ENCODE results near the gene TSPAN9. TPM values are rescaled to one million over a fixed set of nuclear protein-coding genes. Genes with fewer than 3 reads are reported as not detected.

The TSPAN9 gene
- total RNA-seq, 1 experiment from 2014 or later, result 13.2 TPM

GRCh38 chr12:3203713-3204112, 126.5 kb downstream of the TSPAN9 start:
- Histone ChIP-seq H3K4me1 (ENCODE audit: control insufficient read depth in 1 of 2, insufficient read depth in 2 of 2, low read length in 2 of 2) (peaks cover 0 to 16% of the 10 kb centered on the region in 2 experiments; a peak in 2 of 4 replicates), H3K79me2 (ENCODE audit: insufficient read depth, low read length) (no peaks in the 10 kb centered on the region), H4K20me1 (ENCODE audit: insufficient read depth) (no peaks in the 10 kb centered on the region), H2AFZ (ENCODE audit: low read depth, low read length, poor library complexity, severe bottlenecking) (no peak overlapping the region), H3K4me3 (replicated peaks in 1 of 2; ENCODE audit: low read depth in 1 of 2, low read length in 2 of 2) (no peak overlapping the region), H3K27ac (ENCODE audit: low read depth, low read length) (no peak overlapping the region), H3K4me2 (ENCODE audit: low read length) (no peak overlapping the region), H3K36me3 (ENCODE audit: control insufficient read depth in 1 of 2, insufficient read depth in 2 of 2, low read length in 2 of 2) (no peaks in the 10 kb centered on the region), H3K9ac (ENCODE audit: low read length) (no peak overlapping the region), H3K9me2 (ENCODE audit: insufficient read depth) (no peaks in the 10 kb centered on the region), H3K27me3 (ENCODE audit: insufficient read depth, low read length) (no peaks in the 10 kb centered on the region), H3K9me3 (ENCODE audit: control insufficient read depth in 1 of 2, insufficient read depth in 1 of 2, low read depth in 1 of 2, low read length in 2 of 2) (no peaks in the 10 kb centered on the region)
- ChIA-PET RAD21 (ENCODE audit: low non-redundant PET in 1 of 2, low total read pairs in 2 of 2, uncharacterized antibody in 2 of 2, unreplicated experiment in 2 of 2) (no interaction called here), CTCF (interaction anchor here (1.2 to 1.4 kb wide), 3 partner anchors 10 to 68 kb away, joined by 3 to 6 read pairs (median 3); no protein-coding TSS in a partner anchor), POLR2A (no interaction called here)
- BruUV-seq (replicated peaks), result no TSS peak
- DNase-seq (ENCODE audit: low read depth, low spot score) (no peak), ATAC-seq (no peak)
- TF ChIP-seq EGR1 (IDR thresholded peaks at IDR 0.05; ENCODE audit: low read depth) (no peak), SP1 (IDR thresholded peaks at IDR 0.05; ENCODE audit: low read depth) (no peak), EZH2 (IDR thresholded peaks at IDR 0.05) (no peak), CTCF (IDR thresholded peaks at IDR 0.05 in 2 of 3, conservative IDR thresholded peaks at IDR 0.05 in 1 of 3; ENCODE audit: borderline replicate concordance in 1 of 3, insufficient read depth in 1 of 3, low read depth in 2 of 3, low read length in 2 of 3) (no peak), CEBPB (IDR thresholded peaks at IDR 0.05; ENCODE audit: low read depth) (no peak)
- intact Hi-C loops (cut with micrococcal nuclease), result loop anchor here (1.0 to 5.0 kb wide), 3 partner anchors 68 to 130 kb away; no protein-coding TSS in a partner anchor

GRCh38 chr12:3204143-3204542, 127.0 kb downstream of the TSPAN9 start:
- H3K27me3 ChIP-seq (ENCODE audit: insufficient read depth, low read length), result no peaks in the 10 kb centered on the region
- H3K9me2 ChIP-seq (ENCODE audit: insufficient read depth), result no peaks in the 10 kb centered on the region
- peak; percentile 7 for DNase-seq (ENCODE audit: low read depth, low spot score)
- no peaks in the 10 kb centered on the region for H4K20me1 ChIP-seq (ENCODE audit: insufficient read depth)
- intact Hi-C loops (cut with micrococcal nuclease), result loop anchor here (5.0 kb wide), 1 partner anchor 73 kb away; no protein-coding TSS in a partner anchor
- peak; percentile 82 for ATAC-seq
- H2AFZ ChIP-seq (ENCODE audit: low read depth, low read length, poor library complexity, severe bottlenecking), result no peak overlapping the region
- TF ChIP-seq ATF3 (IDR thresholded peaks at IDR 0.05) (no peak), CTCF (IDR thresholded peaks at IDR 0.05 in 2 of 3, conservative IDR thresholded peaks at IDR 0.05 in 1 of 3; ENCODE audit: borderline replicate concordance in 1 of 3, insufficient read depth in 1 of 3, low read depth in 2 of 3, low read length in 2 of 3) (peak in 2 of 3 experiments; percentile 6 to 14; a peak in 1 of 6 replicates)
- H3K4me3 ChIP-seq (replicated peaks in 1 of 2; ENCODE audit: low read depth in 1 of 2, low read length in 2 of 2), result no peak overlapping the region
- no peaks in the 10 kb centered on the region for H3K9me3 ChIP-seq (ENCODE audit: control insufficient read depth in 1 of 2, insufficient read depth in 1 of 2, low read depth in 1 of 2, low read length in 2 of 2)
- ChIA-PET CTCF (interaction anchor here (1.4 kb wide), 1 partner anchor 69 kb away, joined by 3 read pairs; no protein-coding TSS in a partner anchor), POLR2A (no interaction called here), RAD21 (ENCODE audit: low non-redundant PET in 1 of 2, low total read pairs in 2 of 2, uncharacterized antibody in 2 of 2, unreplicated experiment in 2 of 2) (no interaction called here)
- peaks cover 0 to 16% of the 10 kb centered on the region in 2 experiments; a peak in 2 of 4 replicates for H3K4me1 ChIP-seq (ENCODE audit: control insufficient read depth in 1 of 2, insufficient read depth in 2 of 2, low read length in 2 of 2)
- H3K4me2 ChIP-seq (ENCODE audit: low read length), result no peak overlapping the region
- H3K79me2 ChIP-seq (ENCODE audit: insufficient read depth, low read length), result no peaks in the 10 kb centered on the region
- no peaks in the 10 kb centered on the region for H3K36me3 ChIP-seq (ENCODE audit: control insufficient read depth in 1 of 2, insufficient read depth in 2 of 2, low read length in 2 of 2)
- H3K9ac ChIP-seq (ENCODE audit: low read length), result no peak overlapping the region
- H3K27ac ChIP-seq (ENCODE audit: low read depth, low read length), result no peak overlapping the region
- BruUV-seq (replicated peaks), result no TSS peak

All from HCT116 (cell line).